HL-60 (cell line): ENCODE data around the gene KMT5B.

Experiments
- CTCF ChIP-seq: IDR thresholded peaks from one replicate; pipeline ENCODE4 v1.5.1; 2011; ENCODE audit warnings: low read length, control low read depth, inconsistent platforms; ENCODE audit not compliant: insufficient read depth
- GABPA ChIP-seq: IDR thresholded peaks from 2 replicates; pipeline ENCODE4 v1.6.1; 2012; ENCODE audit warnings: low read depth
- POLR2AphosphoS5 ChIP-seq: IDR thresholded peaks from 2 replicates; pipeline ENCODE4 v1.6.1; 2012; ENCODE audit warnings: low read depth
- REST ChIP-seq: IDR thresholded peaks from 2 replicates; pipeline ENCODE4 v1.6.1; 2012; ENCODE audit warnings: low read depth; ENCODE audit not compliant: insufficient replicate concordance
- SPI1 ChIP-seq: IDR thresholded peaks from 2 replicates; pipeline ENCODE4 v1.6.1; 2012; ENCODE audit warnings: low read depth, mild to moderate bottlenecking, borderline replicate concordance

GRCh38 chr11:68142028-68142412, 71.1 kb downstream of the KMT5B start:
- TF ChIP-seq CTCF (no peak), POLR2AphosphoS5 (peak; percentile 77), REST (no peak), SPI1 (peak; percentile 75; the same call in 1 of the 2 replicates), GABPA (0 out of 2 replicates have a peak, but pooled peaks have one; percentile 24)
